ENCODE results near the gene NIPAL3. TPM values are rescaled to one million over a fixed set of nuclear protein-coding genes. Genes with fewer than 3 reads are reported as not detected.

The NIPAL3 gene
- polyA plus RNA-seq, 1 donor from 2014 or later: 9.6 TPM

GRCh38 chr1:24474193-24474592 is 58.6 kb downstream of the NIPAL3 start:
- Histone ChIP-seq H3K9me3 (ENCODE audit: low read length) (no peaks in the 10 kb centered on the region), H3K79me2 (replicated peaks; ENCODE audit: insufficient read depth, low read length) (no peaks in the 10 kb centered on the region), H3K9ac (ENCODE audit: low read length) (no peak overlapping the region), H3K36me3 (ENCODE audit: insufficient read depth, low read length) (no peaks in the 10 kb centered on the region), H3K27me3 (ENCODE audit: insufficient read depth, low read depth, low read length) (no peaks in the 10 kb centered on the region), H3K9me2 (ENCODE audit: insufficient read depth, low read length) (no peaks in the 10 kb centered on the region), H2AFZ (ENCODE audit: low read depth, low read length) (no peak overlapping the region), H4K20me1 (ENCODE audit: insufficient read depth) (no peaks in the 10 kb centered on the region), H3F3A (ENCODE audit: insufficient read depth, low read length, poor library complexity, severe bottlenecking) (no peaks in the 10 kb centered on the region), H3K27ac (ENCODE audit: low read length) (no peak overlapping the region), H3K4me3 (ENCODE audit: low read length) (no peak overlapping the region), H3K4me2 (ENCODE audit: low read length) (no peak overlapping the region)
- no peak for TF ChIP-seq EZH2 (IDR thresholded peaks at IDR 0.05; ENCODE audit: borderline replicate concordance, insufficient read depth, low read length, poor library complexity, severe bottlenecking)
- TF ChIP-seq CTCF (IDR thresholded peaks at IDR 0.05; ENCODE audit: poor library complexity, severe bottlenecking): no peak
- no peak for TF ChIP-seq POLR2AphosphoS5 (IDR thresholded peaks at IDR 0.05)
- no peak for TF ChIP-seq SMC3 (conservative IDR thresholded peaks at IDR 0.05; ENCODE audit: poor library complexity)

GRCh38 chr1:24475700-24476099 is 60.1 kb downstream of the NIPAL3 start:
- Histone ChIP-seq H3K79me2 (replicated peaks; ENCODE audit: insufficient read depth, low read length) (no peaks in the 10 kb centered on the region), H2AFZ (ENCODE audit: low read depth, low read length) (no peak overlapping the region), H4K20me1 (ENCODE audit: insufficient read depth) (no peaks in the 10 kb centered on the region), H3K9ac (ENCODE audit: low read length) (no peak overlapping the region), H3K36me3 (ENCODE audit: insufficient read depth, low read length) (no peaks in the 10 kb centered on the region), H3K27me3 (ENCODE audit: insufficient read depth, low read depth, low read length) (no peaks in the 10 kb centered on the region), H3K9me2 (ENCODE audit: insufficient read depth, low read length) (no peaks in the 10 kb centered on the region), H3K9me3 (ENCODE audit: low read length) (no peaks in the 10 kb centered on the region), H3K4me2 (ENCODE audit: low read length) (no peak overlapping the region), H3F3A (ENCODE audit: insufficient read depth, low read length, poor library complexity, severe bottlenecking) (no peaks in the 10 kb centered on the region), H3K27ac (ENCODE audit: low read length) (no peak overlapping the region), H3K4me3 (ENCODE audit: low read length) (no peak overlapping the region)
- TF ChIP-seq CTCF (IDR thresholded peaks at IDR 0.05; ENCODE audit: poor library complexity, severe bottlenecking): no peak
- no peak for TF ChIP-seq REST (IDR thresholded peaks at IDR 0.05; ENCODE audit: borderline replicate concordance)
- TF ChIP-seq POLR2AphosphoS5 (IDR thresholded peaks at IDR 0.05): no peak
- no peak for TF ChIP-seq EZH2 (IDR thresholded peaks at IDR 0.05; ENCODE audit: borderline replicate concordance, insufficient read depth, low read length, poor library complexity, severe bottlenecking)
- TF ChIP-seq TAF1 (IDR thresholded peaks at IDR 0.05; ENCODE audit: low read depth): no peak
- no peak for TF ChIP-seq MXI1 (conservative IDR thresholded peaks at IDR 0.05; ENCODE audit: poor library complexity, severe bottlenecking)
- TF ChIP-seq RAD21 (conservative IDR thresholded peaks at IDR 0.05): no peak
- TF ChIP-seq EP300 (conservative IDR thresholded peaks at IDR 0.05; ENCODE audit: poor library complexity, severe bottlenecking): no peak
- no peak for TF ChIP-seq SMC3 (conservative IDR thresholded peaks at IDR 0.05; ENCODE audit: poor library complexity)
